ENCODE results near the gene OSBPL6. TPM values are rescaled to one million over a fixed set of nuclear protein-coding genes. Genes with fewer than 3 reads are reported as not detected.
"Not testable (repeated sequence)": the region's sequence is repeated elsewhere in the genome, so short reads cannot be mapped to it uniquely, and the experiment has no call there.

The OSBPL6 gene
- polyA plus RNA-seq, 1 donor (not counting 4 experiments of a cell fraction or from before 2014, with no cell fraction given) = 11.6 TPM

DNA sequence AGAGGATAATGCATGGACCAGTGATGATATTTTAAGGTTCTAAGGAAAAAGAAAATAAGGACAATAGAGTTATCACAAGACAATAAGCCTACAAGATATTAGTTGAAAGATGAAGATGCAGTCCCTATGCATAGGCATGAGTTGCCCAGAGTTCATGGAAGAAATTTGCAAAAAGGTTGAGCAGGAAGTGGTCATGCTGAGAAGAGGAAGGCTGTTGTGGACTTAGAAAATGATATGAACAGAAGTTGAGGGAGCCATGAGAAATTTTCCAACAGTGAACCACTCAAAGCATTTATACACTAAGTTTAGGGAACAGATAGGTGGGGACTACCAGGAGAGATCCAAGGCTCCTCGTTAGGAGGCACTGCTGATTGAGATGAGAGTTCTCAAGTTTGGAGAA is 3.5 kb downstream of the OSBPL6 start:
- H3K27me3 ChIP-seq (ENCODE audit: control insufficient read depth, extremely low read depth, insufficient read depth, low read length) = no peaks in the 10 kb centered on the region
- H3K9me1 ChIP-seq (ENCODE audit: control insufficient read depth, extremely low read depth, insufficient read depth, low read length) = no peaks in the 10 kb centered on the region
- H3K9me3 ChIP-seq (ENCODE audit: control insufficient read depth, low read depth, low read length) = no peaks in the 10 kb centered on the region
- DNase-seq (ENCODE audit: low read depth, low spot score) (no peak), FAIRE-seq (no peak)
- no peaks in the 10 kb centered on the region for H4K20me1 ChIP-seq (ENCODE audit: control insufficient read depth, extremely low read depth, insufficient read depth, low read length)
- no peak overlapping the region for H3K4me2 ChIP-seq (ENCODE audit: control insufficient read depth, extremely low read depth, insufficient read depth, low read depth, low read length)
- H3K79me2 ChIP-seq (ENCODE audit: control insufficient read depth, insufficient read depth, low read length) = peaks cover 23% of the 10 kb centered on the region
- no peaks in the 10 kb centered on the region for H3K36me3 ChIP-seq (ENCODE audit: control insufficient read depth in 2 of 2, extremely low read depth in 1 of 2, insufficient read depth in 2 of 2, low read length in 2 of 2)
- TF ChIP-seq EZH2 (IDR thresholded peaks at IDR 0.05; ENCODE audit: low read length) = no peak
- no peak for TF ChIP-seq CTCF (optimal IDR thresholded peaks at IDR 0.05 in 1 of 3, IDR thresholded peaks at IDR 0.05 in 1 of 3, conservative IDR thresholded peaks at IDR 0.05 in 1 of 3; ENCODE audit: extremely low read depth in 1 of 3, insufficient read depth in 2 of 3, low read length in 3 of 3)
- H3K27ac ChIP-seq (ENCODE audit: control insufficient read depth, insufficient read depth, low read length) = no peak overlapping the region
- no peak overlapping the region for H2AFZ ChIP-seq (ENCODE audit: control insufficient read depth, low read length)
- no peak overlapping the region for H3K4me3 ChIP-seq (ENCODE audit: control insufficient read depth in 2 of 3, extremely low read depth in 1 of 3, insufficient read depth in 2 of 3, low read depth in 1 of 3, low read length in 3 of 3)
- H3K9ac ChIP-seq (ENCODE audit: control insufficient read depth, extremely low read depth, insufficient read depth, low read length) = no peak overlapping the region
- H3K4me1 ChIP-seq (ENCODE audit: control insufficient read depth, extremely low read depth, insufficient read depth, low read length) = peaks cover 6% of the 10 kb centered on the region
- dilution Hi-C loops (cut with MboI; ENCODE audit: extremely low pct_ligation_motif_present, low sequenced_read_pairs) = no loop called here

DNA sequence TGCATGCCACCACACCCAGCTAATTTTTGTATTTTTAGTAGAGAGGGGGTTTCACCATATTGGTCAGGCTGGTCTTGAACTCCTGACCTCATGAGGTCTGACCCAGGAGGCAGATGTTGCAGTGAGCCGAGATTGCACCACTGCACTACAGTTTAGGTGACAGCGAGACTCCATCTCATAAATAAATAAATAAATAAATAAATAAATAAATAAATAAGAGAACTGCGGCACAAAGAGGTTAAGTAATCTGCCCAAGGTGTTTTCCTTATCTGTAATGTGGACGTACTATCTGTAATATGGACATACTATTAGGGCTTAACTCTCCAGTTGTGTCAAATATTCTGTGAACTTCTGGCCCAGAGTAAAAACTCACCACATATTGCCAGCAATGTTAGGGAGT is 4.1 kb downstream of the OSBPL6 start:
- H2AFZ ChIP-seq (ENCODE audit: control insufficient read depth, low read length); FAIRE-seq; H3K9ac ChIP-seq (ENCODE audit: control insufficient read depth, extremely low read depth, insufficient read depth, low read length); H3K4me3 ChIP-seq (ENCODE audit: control insufficient read depth in 2 of 3, extremely low read depth in 1 of 3, insufficient read depth in 2 of 3, low read depth in 1 of 3, low read length in 3 of 3); DNase-seq (ENCODE audit: low read depth, low spot score); H3K4me1 ChIP-seq (ENCODE audit: control insufficient read depth, extremely low read depth, insufficient read depth, low read length); H3K27ac ChIP-seq (ENCODE audit: control insufficient read depth, insufficient read depth, low read length); H3K9me3 ChIP-seq (ENCODE audit: control insufficient read depth, low read depth, low read length); H3K9me1 ChIP-seq (ENCODE audit: control insufficient read depth, extremely low read depth, insufficient read depth, low read length); dilution Hi-C loops (cut with MboI; ENCODE audit: extremely low pct_ligation_motif_present, low sequenced_read_pairs); H3K27me3 ChIP-seq (ENCODE audit: control insufficient read depth, extremely low read depth, insufficient read depth, low read length); H3K4me2 ChIP-seq (ENCODE audit: control insufficient read depth, extremely low read depth, insufficient read depth, low read depth, low read length); H4K20me1 ChIP-seq (ENCODE audit: control insufficient read depth, extremely low read depth, insufficient read depth, low read length); H3K36me3 ChIP-seq (ENCODE audit: control insufficient read depth in 2 of 2, extremely low read depth in 1 of 2, insufficient read depth in 2 of 2, low read length in 2 of 2): not testable (repeated sequence)
- peaks cover 23% of the 10 kb centered on the region for H3K79me2 ChIP-seq (ENCODE audit: control insufficient read depth, insufficient read depth, low read length)

DNA sequence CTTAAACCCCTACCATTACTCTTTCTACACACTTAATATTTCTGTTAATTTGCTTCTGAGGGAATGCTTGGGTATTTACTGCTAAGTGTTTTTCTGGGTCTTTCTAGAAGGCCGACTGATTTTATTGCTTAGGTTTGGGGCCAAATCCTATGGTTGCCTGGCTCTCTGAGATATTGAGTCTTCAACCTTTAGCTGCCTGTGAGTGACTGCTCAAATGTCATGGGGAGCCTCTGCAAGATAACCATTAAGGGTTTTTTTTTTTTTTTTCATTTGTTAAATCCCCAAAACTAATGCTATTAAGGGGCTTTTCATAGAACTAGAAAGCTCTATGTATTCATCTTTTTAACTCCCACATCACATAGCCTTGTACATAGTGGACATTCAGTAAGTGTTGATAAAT is 5.0 kb downstream of the OSBPL6 start:
- TF ChIP-seq CTCF (optimal IDR thresholded peaks at IDR 0.05 in 1 of 3, IDR thresholded peaks at IDR 0.05 in 1 of 3, conservative IDR thresholded peaks at IDR 0.05 in 1 of 3; ENCODE audit: extremely low read depth in 1 of 3, insufficient read depth in 2 of 3, low read length in 3 of 3) = no peak
- TF ChIP-seq EZH2 (IDR thresholded peaks at IDR 0.05; ENCODE audit: low read length) = no peak
- Histone ChIP-seq H3K27me3 (ENCODE audit: control insufficient read depth, extremely low read depth, insufficient read depth, low read length) (no peaks in the 10 kb centered on the region), H2AFZ (ENCODE audit: control insufficient read depth, low read length) (no peak overlapping the region), H3K4me1 (ENCODE audit: control insufficient read depth, extremely low read depth, insufficient read depth, low read length) (peaks cover 2% of the 10 kb centered on the region), H3K4me3 (ENCODE audit: control insufficient read depth in 2 of 3, extremely low read depth in 1 of 3, insufficient read depth in 2 of 3, low read depth in 1 of 3, low read length in 3 of 3) (no peak overlapping the region), H3K9me1 (ENCODE audit: control insufficient read depth, extremely low read depth, insufficient read depth, low read length) (no peaks in the 10 kb centered on the region), H3K4me2 (ENCODE audit: control insufficient read depth, extremely low read depth, insufficient read depth, low read depth, low read length) (no peak overlapping the region), H3K27ac (ENCODE audit: control insufficient read depth, insufficient read depth, low read length) (no peak overlapping the region), H3K79me2 (ENCODE audit: control insufficient read depth, insufficient read depth, low read length) (peaks cover 26% of the 10 kb centered on the region), H3K9ac (ENCODE audit: control insufficient read depth, extremely low read depth, insufficient read depth, low read length) (no peak overlapping the region), H3K9me3 (ENCODE audit: control insufficient read depth, low read depth, low read length) (no peaks in the 10 kb centered on the region), H4K20me1 (ENCODE audit: control insufficient read depth, extremely low read depth, insufficient read depth, low read length) (no peaks in the 10 kb centered on the region), H3K36me3 (ENCODE audit: control insufficient read depth in 2 of 2, extremely low read depth in 1 of 2, insufficient read depth in 2 of 2, low read length in 2 of 2) (no peaks in the 10 kb centered on the region)
- dilution Hi-C loops (cut with MboI; ENCODE audit: extremely low pct_ligation_motif_present, low sequenced_read_pairs) = no loop called here
- DNase-seq (ENCODE audit: low read depth, low spot score) (no peak), FAIRE-seq (no peak)

All from keratinocyte (primary cell).